VCaP (cell line): Measurements from ENCODE around the gene SMO.
"Not testable (repeated sequence)": the region's sequence is repeated elsewhere in the genome, so short reads cannot be mapped to it uniquely, and the experiment has no call there.

Experiments used
- H3K27ac ChIP-seq: fragments of 450-650 bp; 2 replicates; pipeline ENCODE4 v1.5.1; 2017
- CTCF ChIP-seq: fragments of 450-650 bp; conservative IDR thresholded peaks from 2 replicates; pipeline ENCODE4 v1.5.1; 2017; ENCODE audit warnings: mild to moderate bottlenecking, moderate library complexity

SMO gene

GRCh38 chr7:129212126-129212525 lies 23.7 kb downstream of the SMO start:
- TF ChIP-seq CTCF: no peak
- H3K27ac ChIP-seq: no peak overlapping the region

- no peak overlapping the region for H3K27ac ChIP-seq
- no peak for TF ChIP-seq CTCF
Observed at GRCh38 chr7:129212596-129212995, 24.2 kb downstream of the SMO start.

- no peak overlapping the region for H3K27ac ChIP-seq
- TF ChIP-seq CTCF: peak; percentile 61
Observed at GRCh38 chr7:129213828-129214227, 25.4 kb downstream of the SMO start.

- H3K27ac ChIP-seq: not testable (repeated sequence)
Observed at GRCh38 chr7:129215691-129216090, 27.3 kb downstream of the SMO start.

- H3K27ac ChIP-seq: not testable (repeated sequence)
Observed at GRCh38 chr7:129216101-129216715, 27.8 kb downstream of the SMO start.

- H3K27ac ChIP-seq: not testable (repeated sequence)
Observed at GRCh38 chr7:129216821-129217416, 28.5 kb downstream of the SMO start.

- TF ChIP-seq CTCF: peak; percentile 92
- no peak overlapping the region for H3K27ac ChIP-seq
Observed at GRCh38 chr7:129218514-129219062, 30.2 kb downstream of the SMO start.

GRCh38 chr7:129219166-129219565 lies 30.7 kb downstream of the SMO start:
- not testable (repeated sequence) for H3K27ac ChIP-seq

- TF ChIP-seq CTCF: no peak
- no peak overlapping the region for H3K27ac ChIP-seq
Observed at GRCh38 chr7:129222064-129222463, 33.6 kb downstream of the SMO start.
